GM18498 (cell line): ENCODE results near the gene DNLZ.

Experiments used
- ATAC-seq: cut with Tn5 transposase; IDR thresholded peaks from one replicate; pipeline ENCODE4 v1.9.1; 2021; ENCODE audit warnings: mild to moderate bottlenecking, moderate library complexity; ENCODE audit not compliant: unreplicated experiment

The DNLZ gene

DNA sequence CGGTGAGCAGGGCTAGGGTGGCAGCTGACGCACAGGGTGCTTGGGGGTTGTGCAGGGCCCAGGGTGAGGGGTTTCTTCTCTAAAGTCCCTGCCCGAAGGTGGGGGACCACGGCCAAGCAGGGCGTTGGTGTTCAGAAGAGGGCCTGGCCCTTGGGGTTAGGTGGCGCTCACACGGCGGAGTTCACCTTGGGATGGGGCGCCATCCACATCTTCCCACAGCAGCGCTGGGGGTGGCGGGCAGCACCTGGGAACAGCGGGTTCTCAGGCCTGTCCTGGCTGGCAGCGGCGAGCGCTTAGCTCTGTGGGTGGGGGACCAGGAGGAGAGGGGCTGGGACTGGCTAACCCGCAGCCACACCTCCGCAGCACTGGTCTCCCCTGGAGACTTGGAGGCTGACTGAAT is 30.1 kb downstream of the DNLZ start:
- no peak for ATAC-seq

GRCh38 chr9:136333045-136333444 is 30.5 kb downstream of the DNLZ start:
- no peak for ATAC-seq

DNA sequence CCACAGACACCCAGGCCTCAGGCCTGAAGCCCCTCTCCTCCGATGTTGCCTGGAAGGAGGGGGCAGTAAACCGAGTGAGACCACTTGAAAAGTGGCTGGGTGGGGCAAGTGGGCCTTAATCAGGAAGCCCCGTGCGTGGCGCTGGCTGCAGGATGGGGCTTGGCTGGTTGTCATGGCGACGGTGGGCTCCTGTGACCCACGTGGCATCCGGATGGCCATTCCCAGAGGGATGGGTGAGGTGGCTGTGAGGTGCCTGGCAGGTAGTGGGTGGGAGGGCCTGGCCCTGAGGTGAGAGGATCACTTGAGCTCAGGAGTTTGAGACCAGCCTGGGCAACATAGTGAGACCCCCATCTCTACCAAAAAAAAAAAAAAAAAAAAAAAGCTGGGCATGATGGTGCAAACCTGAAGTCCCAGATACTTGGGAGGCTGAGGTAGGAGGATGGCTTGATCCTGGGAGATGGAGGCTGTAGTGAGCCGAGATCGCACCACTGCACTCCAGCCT is 31.0 kb downstream of the DNLZ start:
- no peak for ATAC-seq

- no peak for ATAC-seq
Measured at GRCh38 chr9:136331556-136332481, 31.7 kb downstream of the DNLZ start.

GRCh38 chr9:136331030-136331429 is 32.5 kb downstream of the DNLZ start:
- no peak for ATAC-seq

DNA sequence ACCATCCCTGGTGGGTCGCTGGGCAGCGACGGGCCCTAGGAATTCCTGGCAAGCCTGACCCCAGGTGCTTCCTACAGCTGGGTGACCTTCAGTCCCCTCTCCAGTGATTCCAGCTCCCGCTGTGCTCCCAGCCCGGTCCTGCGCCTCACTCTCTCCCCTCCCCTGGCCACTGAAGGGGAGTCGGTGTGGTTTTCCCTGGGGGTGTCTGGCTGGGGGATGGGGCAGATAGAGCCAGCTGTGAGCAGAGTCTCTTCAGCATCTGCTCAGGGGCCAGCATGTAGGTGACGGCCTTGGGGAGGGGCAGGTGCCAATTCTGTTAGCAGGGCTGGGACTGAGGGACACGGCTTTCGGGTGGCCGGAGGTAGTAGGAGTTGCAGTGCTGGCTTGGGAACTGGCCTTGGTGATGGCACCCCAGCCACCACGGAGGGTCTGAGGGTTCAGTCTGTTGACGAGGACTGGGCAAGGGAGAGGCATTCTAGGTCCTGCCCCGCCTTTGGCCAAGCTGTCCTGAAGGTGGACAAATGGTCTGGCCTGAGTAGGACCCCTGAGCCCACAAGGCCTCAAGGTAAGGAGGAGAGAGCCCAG is 33.0 kb downstream of the DNLZ start:
- no peak for ATAC-seq

- no peak for ATAC-seq
Measured at GRCh38 chr9:136329636-136330405, 33.7 kb downstream of the DNLZ start.

DNA sequence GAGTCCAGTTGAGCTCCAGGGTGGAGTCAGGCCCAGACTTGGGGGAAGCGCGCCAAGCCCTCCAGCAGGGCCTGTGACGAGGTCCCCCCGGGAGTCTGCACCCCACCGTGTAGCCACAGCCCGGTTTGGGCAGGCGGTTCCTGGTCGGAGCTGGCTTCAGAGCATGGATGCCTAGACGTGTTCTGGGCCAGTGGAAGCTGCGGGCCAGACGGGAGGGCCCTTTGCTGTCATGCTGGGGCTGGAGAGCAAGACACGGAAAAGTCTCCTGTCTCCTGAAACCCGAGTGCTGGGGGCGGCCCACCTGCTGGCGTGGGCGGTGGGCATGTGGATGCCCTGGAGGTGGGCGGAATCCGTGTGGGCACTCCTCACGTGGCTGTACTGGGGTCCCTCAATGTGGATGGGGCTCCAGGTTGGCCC is 34.3 kb downstream of the DNLZ start:
- no peak for ATAC-seq

DNA sequence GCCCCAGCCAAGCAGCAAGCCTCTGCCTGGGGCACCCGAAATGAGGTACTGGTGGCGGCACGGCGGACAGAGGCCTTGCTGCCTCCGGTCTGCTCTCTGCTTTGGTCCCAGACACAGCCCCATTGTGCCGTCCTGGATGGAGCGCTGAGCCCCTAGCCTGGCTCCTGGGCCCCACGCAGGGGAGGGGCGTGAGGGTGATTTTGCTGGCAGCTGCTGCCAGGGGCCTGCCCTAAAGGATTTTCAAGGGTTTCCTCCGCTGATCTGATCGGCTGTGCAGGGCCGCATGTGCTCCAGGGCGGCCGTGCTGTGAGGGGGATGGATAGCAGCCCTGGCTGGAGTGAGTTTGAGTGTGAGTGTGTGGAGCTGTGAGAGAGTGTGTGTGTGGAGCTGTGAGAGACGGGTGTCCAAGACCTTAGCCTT is 34.9 kb downstream of the DNLZ start:
- no peak for ATAC-seq

GRCh38 chr9:136328011-136328621 is 35.4 kb downstream of the DNLZ start:
- no peak for ATAC-seq

DNA sequence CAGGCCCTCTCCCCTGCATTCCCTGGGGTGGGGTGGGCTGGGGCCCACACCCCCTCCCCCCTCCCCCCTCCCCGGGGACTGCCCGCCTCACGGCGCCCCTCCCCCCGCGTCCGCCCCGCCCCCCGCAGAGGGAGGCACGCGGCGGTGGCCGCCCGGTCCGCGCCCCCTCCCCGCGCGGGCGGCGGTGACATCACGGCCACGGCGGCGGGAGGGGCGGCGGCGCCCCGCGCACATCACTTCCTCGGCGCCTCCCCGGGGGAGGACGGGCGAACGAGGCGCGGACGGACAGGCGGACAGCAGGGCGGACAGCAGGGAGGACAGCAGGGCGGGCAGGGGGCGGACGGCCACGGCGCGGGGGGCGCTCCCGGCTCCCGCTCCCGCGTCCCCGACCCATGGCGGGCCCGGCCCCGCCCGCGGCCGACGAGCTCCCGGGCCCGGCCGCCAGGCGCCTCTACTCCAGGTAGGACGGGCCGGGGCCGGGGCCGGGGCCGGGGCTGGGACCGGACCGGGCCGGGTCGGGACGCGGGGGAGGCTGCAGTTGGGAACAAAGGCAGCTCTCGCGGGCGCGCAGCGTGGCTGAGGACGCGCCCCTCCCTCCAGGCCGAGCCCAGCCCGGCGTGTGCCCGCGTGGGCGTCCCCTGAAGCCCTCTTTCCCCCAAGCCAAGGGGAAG is 36.1 kb downstream of the DNLZ start, which contains the start of gene GPSM1:
Gene GPSM1 (plus strand): TSS at position 236 of the 671 bp plus-strand sequence. CDS start 157 bp downstream, at position 393.
- ATAC-seq = no peak

DNA sequence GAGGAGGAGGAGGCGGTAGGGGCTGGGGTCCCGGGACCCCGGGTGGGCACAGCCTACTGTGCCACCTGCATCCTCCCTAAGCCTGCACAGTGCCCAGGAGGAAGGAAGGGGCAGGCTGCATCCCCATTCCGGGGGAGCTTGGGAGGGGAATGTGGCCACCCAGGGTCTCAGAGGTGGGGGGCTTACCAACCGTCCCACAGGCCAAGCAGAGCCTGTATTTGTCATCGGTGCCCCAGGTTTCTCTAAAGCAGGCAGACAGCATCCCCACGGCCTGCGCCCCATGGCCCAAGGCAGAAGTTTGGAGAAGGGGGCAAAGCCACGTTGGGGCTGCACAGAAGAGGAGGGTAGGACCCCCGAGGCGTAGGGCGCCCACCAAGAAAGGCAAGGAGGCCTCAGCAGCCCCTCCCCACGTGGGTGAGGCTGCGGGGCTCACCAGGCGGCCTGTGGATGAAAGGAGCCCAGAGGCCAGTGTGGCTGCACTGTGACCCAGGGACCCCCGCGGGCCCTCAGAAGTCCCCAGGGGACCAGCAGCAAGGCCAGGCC is 36.7 kb downstream of the DNLZ start:
- no peak for ATAC-seq

GRCh38 chr9:136326061-136326760 is 37.3 kb downstream of the DNLZ start:
- ATAC-seq = no peak

DNA sequence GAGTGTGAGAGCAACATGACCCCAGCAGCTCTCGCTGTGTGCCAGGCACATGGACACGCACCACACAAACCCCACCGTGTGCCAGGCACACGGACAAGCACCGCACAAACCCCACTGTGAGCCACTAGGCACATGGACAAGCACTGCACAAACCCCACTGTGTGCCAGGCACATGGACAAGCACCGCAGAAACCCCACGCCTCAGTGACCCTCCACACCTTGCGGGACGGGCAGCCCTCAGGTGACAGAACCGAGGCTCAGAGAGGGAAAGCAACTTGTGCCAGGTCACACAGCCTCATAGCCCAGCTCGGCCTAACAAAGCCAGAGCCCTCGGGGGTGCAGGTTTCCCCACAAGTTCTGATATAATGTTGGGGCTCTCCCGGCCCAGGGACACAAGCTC is 38.2 kb downstream of the DNLZ start:
- ATAC-seq = no peak

- ATAC-seq = no peak
Measured at GRCh38 chr9:136324501-136325300, 38.8 kb downstream of the DNLZ start.

DNA sequence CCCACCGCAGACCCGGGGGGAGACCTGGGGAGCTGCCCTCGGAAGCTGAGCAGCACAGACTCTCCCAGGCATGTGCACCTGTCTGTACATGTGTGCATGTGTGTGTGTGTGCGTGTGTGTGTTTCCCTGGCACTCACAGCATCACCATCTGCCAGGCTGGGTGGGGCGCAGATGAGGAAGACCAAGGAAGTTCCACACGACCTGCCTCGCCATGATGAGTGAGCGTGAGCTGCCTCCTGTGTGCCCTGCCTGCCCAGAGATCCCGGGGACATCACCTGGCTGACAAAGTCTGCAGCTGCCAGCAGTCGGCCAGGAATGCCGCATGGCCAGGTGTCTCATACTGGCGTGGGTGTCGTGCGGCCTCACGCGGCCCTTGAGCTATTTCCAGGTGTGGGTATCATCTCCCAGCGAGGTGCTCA is 40.2 kb downstream of the DNLZ start:
- ATAC-seq = no peak

DNA sequence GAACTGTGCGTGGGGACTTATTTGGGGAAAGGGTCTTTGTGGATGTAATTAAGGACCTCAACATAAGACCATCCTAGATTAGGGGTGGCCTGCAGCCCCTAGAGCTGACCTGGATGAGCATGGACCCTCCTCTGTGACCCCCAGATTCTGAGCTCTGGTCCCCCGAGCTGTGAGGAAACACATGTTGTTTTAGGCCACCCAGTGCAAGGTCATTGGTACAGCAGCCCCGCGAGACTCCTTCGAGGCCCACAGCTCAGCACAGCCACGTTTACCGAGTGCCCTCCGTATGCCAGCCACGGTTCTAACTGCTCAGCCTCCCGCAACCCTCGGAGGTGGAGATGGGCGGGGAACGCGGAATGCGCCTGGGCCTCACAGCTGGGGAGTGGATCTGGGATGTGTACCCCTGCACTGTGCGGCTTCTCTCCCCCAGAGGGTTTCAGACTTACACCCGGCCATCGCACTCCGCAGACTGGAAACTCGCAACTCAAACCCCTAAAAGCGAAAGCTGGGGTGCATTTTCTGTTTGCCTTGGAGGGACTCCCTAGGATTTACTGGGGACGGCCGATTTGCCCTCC is 40.7 kb downstream of the DNLZ start:
- ATAC-seq = no peak

GRCh38 chr9:136321561-136321960 is 42.0 kb downstream of the DNLZ start:
- ATAC-seq = no peak
